ENCODE data around the gene PIR.

PIR gene

DNA sequence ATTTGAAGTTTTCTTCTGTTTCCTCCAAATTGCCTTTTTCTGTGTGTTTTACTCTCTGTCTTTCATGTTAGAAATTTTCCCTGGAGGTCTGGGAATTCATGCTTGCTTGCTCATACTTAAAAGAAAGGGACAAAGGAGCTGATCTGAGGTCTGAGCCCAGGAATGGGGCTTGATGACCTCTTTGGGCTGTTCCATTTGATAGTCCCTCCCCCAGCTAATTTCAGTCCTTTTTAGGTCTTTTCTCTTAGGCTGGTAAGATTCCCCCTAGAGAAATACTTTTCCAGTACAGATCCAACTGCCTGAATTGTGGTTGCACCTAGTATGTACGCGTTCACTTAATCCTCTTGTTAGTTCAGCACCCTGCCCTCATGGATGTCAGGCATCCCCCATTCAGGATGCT lies 152.3 kb downstream of the PIR start:
- Histone ChIP-seq H3K9me3 (no peaks in the 10 kb centered on the region), H3K4me3 (ENCODE audit: low read depth, low read length) (no peak overlapping the region), H3K4me1 (no peaks in the 10 kb centered on the region), H3K27me3 (no peaks in the 10 kb centered on the region), H3K36me3 (no peaks in the 10 kb centered on the region)
- no peak for DNase-seq
- TF ChIP-seq, protein P1, sequence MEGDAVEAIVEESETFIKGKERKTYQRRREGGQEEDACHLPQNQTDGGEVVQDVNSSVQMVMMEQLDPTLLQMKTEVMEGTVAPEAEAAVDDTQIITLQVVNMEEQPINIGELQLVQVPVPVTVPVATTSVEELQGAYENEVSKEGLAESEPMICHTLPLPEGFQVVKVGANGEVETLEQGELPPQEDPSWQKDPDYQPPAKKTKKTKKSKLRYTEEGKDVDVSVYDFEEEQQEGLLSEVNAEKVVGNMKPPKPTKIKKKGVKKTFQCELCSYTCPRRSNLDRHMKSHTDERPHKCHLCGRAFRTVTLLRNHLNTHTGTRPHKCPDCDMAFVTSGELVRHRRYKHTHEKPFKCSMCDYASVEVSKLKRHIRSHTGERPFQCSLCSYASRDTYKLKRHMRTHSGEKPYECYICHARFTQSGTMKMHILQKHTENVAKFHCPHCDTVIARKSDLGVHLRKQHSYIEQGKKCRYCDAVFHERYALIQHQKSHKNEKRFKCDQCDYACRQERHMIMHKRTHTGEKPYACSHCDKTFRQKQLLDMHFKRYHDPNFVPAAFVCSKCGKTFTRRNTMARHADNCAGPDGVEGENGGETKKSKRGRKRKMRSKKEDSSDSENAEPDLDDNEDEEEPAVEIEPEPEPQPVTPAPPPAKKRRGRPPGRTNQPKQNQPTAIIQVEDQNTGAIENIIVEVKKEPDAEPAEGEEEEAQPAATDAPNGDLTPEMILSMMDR (IDR thresholded peaks at IDR 0.05; ENCODE audit: low read depth, low read length) = no peak

DNA sequence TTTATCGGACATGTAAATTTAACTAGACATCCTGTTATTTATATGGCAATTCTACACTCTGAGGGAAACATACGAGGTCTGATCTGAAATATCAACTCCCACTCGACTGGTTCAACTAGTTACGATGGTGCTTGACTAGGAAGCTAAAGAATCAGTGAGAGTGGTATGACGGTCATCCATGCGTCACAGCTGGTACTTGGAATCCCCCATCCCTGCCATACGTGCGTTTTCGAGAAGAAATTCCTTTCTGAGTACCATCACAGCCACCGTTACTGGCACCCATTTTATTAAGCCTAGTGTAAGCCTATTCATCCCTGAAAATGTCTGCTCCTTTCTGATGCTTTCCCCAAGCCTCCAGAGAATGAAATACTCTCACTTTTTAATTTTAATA lies 157.1 kb downstream of the PIR start:
- TF ChIP-seq, protein P1 (IDR thresholded peaks at IDR 0.05; ENCODE audit: low read depth, low read length) = no peak
- no peaks in the 10 kb centered on the region for H3K27me3 ChIP-seq
- no peaks in the 10 kb centered on the region; the same call in 1 of the 2 replicates for H3K36me3 ChIP-seq
- no peaks in the 10 kb centered on the region for H3K4me1 ChIP-seq
- H3K9me3 ChIP-seq = no peaks in the 10 kb centered on the region
- no peak for DNase-seq
- peak overlapping the region; percentile 68 for H3K4me3 ChIP-seq (ENCODE audit: low read depth, low read length)

DNA sequence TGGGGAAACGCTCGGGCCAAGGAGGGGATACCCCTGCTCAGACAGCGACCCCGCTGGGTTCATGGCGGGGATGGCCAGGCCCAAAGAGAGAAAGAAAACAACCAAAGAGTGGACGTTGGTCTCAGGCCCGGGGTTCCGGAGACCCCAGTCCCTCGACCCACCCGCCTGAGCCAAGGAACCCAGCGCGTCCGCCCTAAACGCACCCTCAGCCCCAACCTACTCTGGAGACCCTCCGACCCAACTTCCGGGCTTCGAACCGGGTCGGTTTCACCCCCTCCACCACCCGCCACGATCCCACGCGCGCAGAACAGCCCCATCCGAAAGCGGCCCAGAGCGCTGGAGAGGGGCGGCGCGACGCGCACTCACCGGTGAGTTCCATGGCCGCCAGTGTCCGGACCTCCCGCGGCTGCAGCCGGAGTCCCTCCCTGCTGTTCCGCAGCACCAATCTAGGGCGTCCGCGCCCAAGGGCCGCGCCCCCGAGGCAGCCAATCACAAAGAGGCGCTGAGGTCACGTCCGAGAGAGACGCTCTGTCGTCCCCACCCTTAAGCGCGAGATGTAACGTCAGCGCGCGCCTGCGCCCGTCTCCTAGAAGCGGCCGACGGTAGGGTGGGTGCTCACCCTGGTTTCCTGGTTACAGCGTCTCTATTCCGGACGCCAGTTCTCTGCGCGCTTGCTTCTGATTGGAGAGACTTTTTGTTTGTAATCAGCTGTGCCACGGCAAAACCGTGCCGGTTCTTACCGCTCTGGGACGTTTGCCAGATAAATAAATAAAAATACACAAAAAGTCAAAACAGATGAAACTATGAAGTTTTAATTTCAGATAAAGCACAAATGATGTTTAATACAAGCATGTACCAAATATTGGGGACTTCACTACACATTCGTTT lies 157.8 kb downstream of the PIR start, which contains the start of gene PIGA:
Gene PIGA (minus strand): TSS at position 389 of the 888 bp plus-strand sequence. CDS start 3,593 bp downstream, outside the sequence.
- no peaks in the 10 kb centered on the region for H3K27me3 ChIP-seq
- TF ChIP-seq, protein P1 (IDR thresholded peaks at IDR 0.05; ENCODE audit: low read depth, low read length) = no peak
- DNase-seq = peak; percentile 93
- H3K4me3 ChIP-seq (ENCODE audit: low read depth, low read length) = peak within 1 kb of the TSS; percentile 79
- no peaks in the 10 kb centered on the region; the same call in 1 of the 2 replicates for H3K36me3 ChIP-seq
- no peaks in the 10 kb centered on the region for H3K4me1 ChIP-seq
- H3K9me3 ChIP-seq = no peaks in the 10 kb centered on the region

All from BE2C (cell line).